K562 (cell line): ENCODE data around the gene DYNLT4. TPM values are rescaled to one million over a fixed set of nuclear protein-coding genes. Genes with fewer than 3 reads are reported as not detected.

Experiments used
- CREM ChIP-seq: IDR thresholded peaks from 2 replicates; pipeline ENCODE4 v1.6.1; 2014; ENCODE audit warnings: antibody characterized with exemption, low read depth
- DPF2 ChIP-seq: fragments of 450-650 bp; IDR thresholded peaks from 2 replicates; pipeline ENCODE4 v1.6.1; 2016
- ETS1 ChIP-seq: conservative IDR thresholded peaks from 2 replicates; pipeline ENCODE4 v1.6.1; 2011; ENCODE audit warnings: low read depth, mild to moderate bottlenecking, low read length; ENCODE audit not compliant: control insufficient read depth
- FOXA1 ChIP-seq: fragments of 450-650 bp; IDR thresholded peaks from 2 replicates; pipeline ENCODE4 v1.6.1; 2016; ENCODE audit warnings: mild to moderate bottlenecking, borderline replicate concordance
- IRF1 ChIP-seq: sonication (generic); formaldehyde crosslinking; IDR thresholded peaks from 2 replicates; pipeline ENCODE4 v1.8.0; 2022; ENCODE audit warnings: missing genetic modification reagents, mild to moderate bottlenecking, borderline replicate concordance
- JUN ChIP-seq, 2 experiments: sonication (generic) in 1 of 2; formaldehyde crosslinking in 1 of 2; IDR thresholded peaks; 2 replicates each; pipeline versions ENCODE4 v1.6.1 to v1.8.0; 2012 to 2022; ENCODE audit warnings: borderline replicate concordance in 2 of 2, mild to moderate bottlenecking in 2 of 2, improper control_type of control experiment in 1 of 2, low read depth in 1 of 2, low read length in 1 of 2, missing genetic modification reagents in 1 of 2
- KLF16 ChIP-seq: IDR thresholded peaks from 2 replicates; pipeline ENCODE4 v1.6.1; 2016; ENCODE audit warnings: antibody characterized with exemption
- NFIC ChIP-seq: fragments of 450-650 bp; IDR thresholded peaks from 2 replicates; pipeline ENCODE4 v1.6.1; 2017; ENCODE audit warnings: mild to moderate bottlenecking, inconsistent platforms
- RBM17 ChIP-seq: fragments of 200-400 bp; formaldehyde crosslinking; IDR thresholded peaks from 2 replicates; pipeline ENCODE4 v1.6.1; 2017; ENCODE audit warnings: low read depth, mild to moderate bottlenecking, low read length, borderline replicate concordance
- SAFB2 ChIP-seq: fragments of 200-400 bp; formaldehyde crosslinking; IDR thresholded peaks from 2 replicates; pipeline ENCODE4 v1.6.1; 2018; ENCODE audit warnings: borderline replicate concordance, low read length, low read depth, moderate library complexity; ENCODE audit not compliant: severe bottlenecking
- SLC30A9 ChIP-seq: fragments of 250-450 bp; sonication (Bioruptor Pico); IDR thresholded peaks from 2 replicates; pipeline ENCODE4 v1.8.0; 2022; ENCODE audit warnings: mild to moderate bottlenecking, moderate library complexity
- SMC3 ChIP-seq: conservative IDR thresholded peaks from 2 replicates; pipeline ENCODE4 v1.6.1; 2011; ENCODE audit warnings: low read depth, low read length, improper control_type of control experiment; ENCODE audit not compliant: insufficient read depth
- STAT5A ChIP-seq: IDR thresholded peaks from 2 replicates; pipeline ENCODE4 v1.6.1; 2012; ENCODE audit warnings: low read length, inconsistent platforms, borderline replicate concordance
- XRCC5 ChIP-seq: fragments of 200-400 bp; formaldehyde crosslinking; IDR thresholded peaks from 2 replicates; pipeline ENCODE4 v1.6.1; 2017; ENCODE audit warnings: low read depth, mild to moderate bottlenecking, low read length
- ZBTB9 ChIP-seq: fragments of 450-650 bp; formaldehyde crosslinking; IDR thresholded peaks from 2 replicates; pipeline ENCODE4 v1.4.0; 2020; ENCODE audit warnings: mild to moderate bottlenecking, moderate library complexity
- ZNF395 ChIP-seq: fragments of 200-800 bp; sonication (Bioruptor generic); IDR thresholded peaks from 2 replicates; pipeline ENCODE4 v1.6.1; 2017; ENCODE audit warnings: missing genetic modification characterization, missing compliant biosample characterization
- ZNF511 ChIP-seq: sonication (generic); formaldehyde crosslinking; IDR thresholded peaks from 2 replicates; pipeline ENCODE4 v1.8.0; 2022; ENCODE audit warnings: mild to moderate bottlenecking, missing genetic modification reagents
- polyA plus RNA-seq, 8 experiments: library from polyadenylated mRNA; depleted of rRNA in 4 of 8; stranded (reverse) in 5 of 8; unstranded in 3 of 8; fragments of >200 nt; fragmentation: Nextera tagmentation in 2 of 8; fragmentation: Illumina TruSeq in 1 of 8; extraction: Ambion mirVana in 2 of 8; extraction: Trizol in 1 of 8; gene quantifications; 2 replicates each; pipeline versions ENCODE4 v1.2.1 to v1.2.3, GENCODE V29; 2011 to 2014; ENCODE audit warnings: inconsistent platforms in 1 of 8, missing spikeins in 1 of 8
- total RNA-seq, 7 experiments: library from RNA; depleted of rRNA in 6 of 7; stranded (reverse); fragments of >200 nt in 6 of 7; fragmentation: Illumina TruSeq in 2 of 7; extraction: Trizol in 2 of 7; gene quantifications; 2 replicates each; pipeline versions ENCODE4 v1.2.1 to v1.2.3, GENCODE V29; 2011 to 2021; ENCODE audit warnings: low replicate concordance in 1 of 7
- TF ChIP-seq, protein P1 (sequence below): IDR thresholded peaks from 3 replicates; pipeline ENCODE4 v1.6.1; 2011; ENCODE audit warnings: borderline replicate concordance, mild to moderate bottlenecking; ENCODE audit not compliant: insufficient read length, insufficient read depth

Gene DYNLT4
- total and polyA plus RNA-seq, 9 of the 15 experiments (the other 6 are each of a cell fraction or from before 2014, with no cell fraction given): 0.29 to 0.73 TPM; not detected in 7

DNA sequence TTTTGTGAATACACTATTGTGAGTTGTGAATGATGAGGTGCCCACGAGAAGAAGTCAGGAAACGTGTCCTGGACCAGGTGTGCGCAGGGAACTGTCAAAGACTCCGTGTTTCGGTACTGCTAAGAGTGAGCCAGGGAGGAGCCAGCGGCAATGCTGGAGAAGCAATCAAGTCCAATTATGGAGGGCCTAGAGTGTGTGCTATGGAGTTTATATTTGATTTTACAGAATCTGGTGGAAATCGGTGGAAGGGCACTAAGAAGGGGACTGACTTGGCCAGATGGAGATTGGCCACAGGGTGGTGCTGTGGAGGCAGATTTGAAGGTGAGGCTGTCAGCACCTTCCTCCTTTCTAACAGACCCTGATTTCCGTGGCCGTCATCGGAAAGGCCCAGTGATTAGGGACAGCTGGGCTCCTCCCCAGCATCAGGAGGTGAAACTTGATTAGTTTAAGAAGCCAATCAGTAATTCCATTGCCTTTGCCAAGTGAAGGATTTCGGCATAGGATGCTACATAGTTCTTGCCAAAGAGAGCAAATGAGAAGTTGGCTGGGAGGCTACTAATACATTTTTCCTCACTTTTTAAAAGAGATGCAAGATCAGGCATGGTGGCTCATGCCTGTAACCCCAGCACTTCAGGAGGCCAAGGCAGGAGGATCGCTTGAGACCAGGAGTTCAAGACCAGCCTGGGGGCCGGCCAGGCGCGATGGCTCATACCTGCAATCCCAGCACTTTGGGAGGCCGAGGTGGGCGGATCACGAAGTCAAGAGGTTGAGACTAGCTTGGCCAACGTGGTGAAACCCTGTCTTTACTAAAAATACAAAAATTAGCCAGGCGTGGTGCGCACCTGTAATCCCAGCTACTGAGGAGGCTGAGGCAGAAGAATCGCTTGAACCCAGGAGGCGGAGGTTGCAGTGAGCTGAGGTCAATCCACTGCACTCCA lies 28.9 kb upstream of the DYNLT4 start (continued):
- TF ChIP-seq RBM17 (no peak), KLF16 (peak; percentile 61), SMC3 (peak; percentile 94), SLC30A9 (CRISPR knock-in tag) (no peak), DPF2 (0 out of 2 replicates have a peak, but pooled peaks have one; percentile 33), SAFB2 (no peak), JUN (IDR thresholded peaks at IDR 0.05; ENCODE audit: borderline replicate concordance, low read depth, low read length) (0 out of 2 replicates have a peak, but pooled peaks have one; percentile 31), JUN (CRISPR knock-in tag; IDR thresholded peaks at IDR 0.05; ENCODE audit: borderline replicate concordance) (no peak), FOXA1 (no peak), ZNF395 (peak; percentile 33; the same call in 1 of the 2 replicates), CREM (peak; percentile 65), ZBTB9 (CRISPR knock-in tag) (0 out of 2 replicates have a peak, but pooled peaks have one; percentile 35), STAT5A (0 out of 2 replicates have a peak, but pooled peaks have one; percentile 27), ETS1 (no peak), IRF1 (CRISPR knock-in tag) (no peak), XRCC5 (peak; percentile 86), NFIC (0 out of 2 replicates have a peak, but pooled peaks have one; percentile 18), ZNF511 (CRISPR knock-in tag) (peak; percentile 47; the same call in 1 of the 2 replicates)
- TF ChIP-seq, protein P1, sequence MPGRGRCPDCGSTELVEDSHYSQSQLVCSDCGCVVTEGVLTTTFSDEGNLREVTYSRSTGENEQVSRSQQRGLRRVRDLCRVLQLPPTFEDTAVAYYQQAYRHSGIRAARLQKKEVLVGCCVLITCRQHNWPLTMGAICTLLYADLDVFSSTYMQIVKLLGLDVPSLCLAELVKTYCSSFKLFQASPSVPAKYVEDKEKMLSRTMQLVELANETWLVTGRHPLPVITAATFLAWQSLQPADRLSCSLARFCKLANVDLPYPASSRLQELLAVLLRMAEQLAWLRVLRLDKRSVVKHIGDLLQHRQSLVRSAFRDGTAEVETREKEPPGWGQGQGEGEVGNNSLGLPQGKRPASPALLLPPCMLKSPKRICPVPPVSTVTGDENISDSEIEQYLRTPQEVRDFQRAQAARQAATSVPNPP: no peak
